ENCODE results near the gene NXPH4. TPM values are rescaled to one million over a fixed set of nuclear protein-coding genes. Genes with fewer than 3 reads are reported as not detected.

Gene NXPH4
- polyA plus RNA-seq, 1 donor = 0.91 TPM

GRCh38 chr12:57194253-57194652 lies 22.3 kb upstream of the NXPH4 start:
- no CpG with 5 or more reads among the region's 18 CpGs for WGBS (ENCODE audit: insufficient coverage, low lambda C conversion rate)
- no peaks in the 10 kb centered on the region for H3K9me3 ChIP-seq (ENCODE audit: control insufficient read depth, low read depth, low read length)
- H3K4me1 ChIP-seq (ENCODE audit: control insufficient read depth, insufficient read depth, low read length) = no peaks in the 10 kb centered on the region
- H3K36me3 ChIP-seq (ENCODE audit: control insufficient read depth, insufficient read depth, low read length) = peaks cover 100% of the 10 kb centered on the region
- no peaks in the 10 kb centered on the region for H3K27me3 ChIP-seq (ENCODE audit: control insufficient read depth, insufficient read depth, low read length)
- H3K27ac ChIP-seq (ENCODE audit: low read length) = no peak overlapping the region
- DNase-seq = no peak
- H3K4me3 ChIP-seq (ENCODE audit: low read length) = no peak overlapping the region

GRCh38 chr12:57195186-57195585 lies 21.4 kb upstream of the NXPH4 start:
- Histone ChIP-seq H3K27me3 (ENCODE audit: control insufficient read depth, insufficient read depth, low read length) (no peaks in the 10 kb centered on the region), H3K27ac (ENCODE audit: low read length) (no peak overlapping the region), H3K4me3 (ENCODE audit: low read length) (no peak overlapping the region), H3K4me1 (ENCODE audit: control insufficient read depth, insufficient read depth, low read length) (no peaks in the 10 kb centered on the region), H3K9me3 (ENCODE audit: control insufficient read depth, low read depth, low read length) (no peaks in the 10 kb centered on the region), H3K36me3 (ENCODE audit: control insufficient read depth, insufficient read depth, low read length) (peaks cover 100% of the 10 kb centered on the region)
- WGBS (ENCODE audit: insufficient coverage, low lambda C conversion rate) = no CpG with 5 or more reads among the region's 19 CpGs
- DNase-seq = no peak

- Histone ChIP-seq H3K36me3 (ENCODE audit: control insufficient read depth, insufficient read depth, low read length) (peaks cover 99% of the 10 kb centered on the region), H3K4me1 (ENCODE audit: control insufficient read depth, insufficient read depth, low read length) (no peaks in the 10 kb centered on the region), H3K9me3 (ENCODE audit: control insufficient read depth, low read depth, low read length) (no peaks in the 10 kb centered on the region), H3K4me3 (ENCODE audit: low read length) (no peak overlapping the region), H3K27ac (ENCODE audit: low read length) (no peak overlapping the region), H3K27me3 (ENCODE audit: control insufficient read depth, insufficient read depth, low read length) (no peaks in the 10 kb centered on the region)
- WGBS (ENCODE audit: insufficient coverage, low lambda C conversion rate) = no CpG with 5 or more reads among the region's 34 CpGs
- DNase-seq = no peak
Measured at GRCh38 chr12:57195611-57196371, 20.8 kb upstream of the NXPH4 start.

GRCh38 chr12:57196439-57196838 lies 20.2 kb upstream of the NXPH4 start:
- DNase-seq = no peak
- Histone ChIP-seq H3K4me1 (ENCODE audit: control insufficient read depth, insufficient read depth, low read length) (no peaks in the 10 kb centered on the region), H3K9me3 (ENCODE audit: control insufficient read depth, low read depth, low read length) (no peaks in the 10 kb centered on the region), H3K36me3 (ENCODE audit: control insufficient read depth, insufficient read depth, low read length) (peaks cover 99% of the 10 kb centered on the region), H3K27me3 (ENCODE audit: control insufficient read depth, insufficient read depth, low read length) (no peaks in the 10 kb centered on the region), H3K4me3 (ENCODE audit: low read length) (no peak overlapping the region), H3K27ac (ENCODE audit: low read length) (no peak overlapping the region)
- WGBS (ENCODE audit: insufficient coverage, low lambda C conversion rate) = no CpG with 5 or more reads among the region's 4 CpGs

- no peak overlapping the region for H3K27ac ChIP-seq (ENCODE audit: low read length)
- no peak overlapping the region for H3K4me3 ChIP-seq (ENCODE audit: low read length)
- no peaks in the 10 kb centered on the region for H3K4me1 ChIP-seq (ENCODE audit: control insufficient read depth, insufficient read depth, low read length)
- H3K9me3 ChIP-seq (ENCODE audit: control insufficient read depth, low read depth, low read length) = no peaks in the 10 kb centered on the region
- H3K36me3 ChIP-seq (ENCODE audit: control insufficient read depth, insufficient read depth, low read length) = peaks cover 99% of the 10 kb centered on the region
- WGBS (ENCODE audit: insufficient coverage, low lambda C conversion rate) = no CpG with 5 or more reads among the region's 22 CpGs
- no peak for DNase-seq
- H3K27me3 ChIP-seq (ENCODE audit: control insufficient read depth, insufficient read depth, low read length) = no peaks in the 10 kb centered on the region
Measured at GRCh38 chr12:57196956-57197355, 19.6 kb upstream of the NXPH4 start.

- Histone ChIP-seq H3K27me3 (ENCODE audit: control insufficient read depth, insufficient read depth, low read length) (no peaks in the 10 kb centered on the region), H3K9me3 (ENCODE audit: control insufficient read depth, low read depth, low read length) (no peaks in the 10 kb centered on the region), H3K4me3 (ENCODE audit: low read length) (no peak overlapping the region), H3K36me3 (ENCODE audit: control insufficient read depth, insufficient read depth, low read length) (peaks cover 98% of the 10 kb centered on the region), H3K4me1 (ENCODE audit: control insufficient read depth, insufficient read depth, low read length) (no peaks in the 10 kb centered on the region), H3K27ac (ENCODE audit: low read length) (no peak overlapping the region)
- DNase-seq = no peak
- no CpG with 5 or more reads among the region's 17 CpGs for WGBS (ENCODE audit: insufficient coverage, low lambda C conversion rate)
Measured at GRCh38 chr12:57198329-57198728, 18.3 kb upstream of the NXPH4 start.

GRCh38 chr12:57199191-57199590 lies 17.4 kb upstream of the NXPH4 start:
- H3K9me3 ChIP-seq (ENCODE audit: control insufficient read depth, low read depth, low read length) = no peaks in the 10 kb centered on the region
- H3K27ac ChIP-seq (ENCODE audit: low read length) = no peak overlapping the region
- DNase-seq = no peak
- H3K4me1 ChIP-seq (ENCODE audit: control insufficient read depth, insufficient read depth, low read length) = no peaks in the 10 kb centered on the region
- H3K36me3 ChIP-seq (ENCODE audit: control insufficient read depth, insufficient read depth, low read length) = peaks cover 98% of the 10 kb centered on the region
- H3K27me3 ChIP-seq (ENCODE audit: control insufficient read depth, insufficient read depth, low read length) = no peaks in the 10 kb centered on the region
- no peak overlapping the region for H3K4me3 ChIP-seq (ENCODE audit: low read length)
- WGBS (ENCODE audit: insufficient coverage, low lambda C conversion rate) = no CpG with 5 or more reads among the region's 15 CpGs

GRCh38 chr12:57200497-57200896 lies 16.1 kb upstream of the NXPH4 start:
- Histone ChIP-seq H3K27ac (ENCODE audit: low read length) (no peak overlapping the region), H3K9me3 (ENCODE audit: control insufficient read depth, low read depth, low read length) (no peaks in the 10 kb centered on the region), H3K4me3 (ENCODE audit: low read length) (no peak overlapping the region), H3K36me3 (ENCODE audit: control insufficient read depth, insufficient read depth, low read length) (peaks cover 97% of the 10 kb centered on the region), H3K4me1 (ENCODE audit: control insufficient read depth, insufficient read depth, low read length) (no peaks in the 10 kb centered on the region), H3K27me3 (ENCODE audit: control insufficient read depth, insufficient read depth, low read length) (no peaks in the 10 kb centered on the region)
- no CpG with 5 or more reads among the region's 15 CpGs for WGBS (ENCODE audit: insufficient coverage, low lambda C conversion rate)
- DNase-seq = no peak

GRCh38 chr12:57201219-57201618 lies 15.4 kb upstream of the NXPH4 start:
- no peaks in the 10 kb centered on the region for H3K9me3 ChIP-seq (ENCODE audit: control insufficient read depth, low read depth, low read length)
- peaks cover 97% of the 10 kb centered on the region for H3K36me3 ChIP-seq (ENCODE audit: control insufficient read depth, insufficient read depth, low read length)
- H3K4me3 ChIP-seq (ENCODE audit: low read length) = no peak overlapping the region
- no CpG with 5 or more reads among the region's 8 CpGs for WGBS (ENCODE audit: insufficient coverage, low lambda C conversion rate)
- DNase-seq = no peak
- no peak overlapping the region for H3K27ac ChIP-seq (ENCODE audit: low read length)
- H3K27me3 ChIP-seq (ENCODE audit: control insufficient read depth, insufficient read depth, low read length) = no peaks in the 10 kb centered on the region
- no peaks in the 10 kb centered on the region for H3K4me1 ChIP-seq (ENCODE audit: control insufficient read depth, insufficient read depth, low read length)

GRCh38 chr12:57201631-57202030 lies 15.0 kb upstream of the NXPH4 start:
- Histone ChIP-seq H3K4me3 (ENCODE audit: low read length) (no peak overlapping the region), H3K27me3 (ENCODE audit: control insufficient read depth, insufficient read depth, low read length) (no peaks in the 10 kb centered on the region), H3K9me3 (ENCODE audit: control insufficient read depth, low read depth, low read length) (no peaks in the 10 kb centered on the region), H3K4me1 (ENCODE audit: control insufficient read depth, insufficient read depth, low read length) (no peaks in the 10 kb centered on the region), H3K27ac (ENCODE audit: low read length) (no peak overlapping the region), H3K36me3 (ENCODE audit: control insufficient read depth, insufficient read depth, low read length) (peaks cover 97% of the 10 kb centered on the region)
- no peak for DNase-seq
- WGBS (ENCODE audit: insufficient coverage, low lambda C conversion rate) = no CpG with 5 or more reads among the region's 16 CpGs

- DNase-seq = no peak
- no peak overlapping the region for H3K4me3 ChIP-seq (ENCODE audit: low read length)
- H3K27ac ChIP-seq (ENCODE audit: low read length) = no peak overlapping the region
- no CpG with 5 or more reads among the region's 19 CpGs for WGBS (ENCODE audit: insufficient coverage, low lambda C conversion rate)
- peaks cover 92% of the 10 kb centered on the region for H3K36me3 ChIP-seq (ENCODE audit: control insufficient read depth, insufficient read depth, low read length)
- no peaks in the 10 kb centered on the region for H3K9me3 ChIP-seq (ENCODE audit: control insufficient read depth, low read depth, low read length)
- H3K27me3 ChIP-seq (ENCODE audit: control insufficient read depth, insufficient read depth, low read length) = no peaks in the 10 kb centered on the region
- no peaks in the 10 kb centered on the region for H3K4me1 ChIP-seq (ENCODE audit: control insufficient read depth, insufficient read depth, low read length)
Measured at GRCh38 chr12:57202321-57202720, 14.3 kb upstream of the NXPH4 start.

Data from large intestine (tissue), 3 donors.